Measurements from ENCODE around the gene MB. TPM values are rescaled to one million over a fixed set of nuclear protein-coding genes. Genes with fewer than 3 reads are reported as not detected.

MB gene
- total and polyA plus RNA-seq, 2 donors: 1.1 to 3.7 TPM

GRCh38 chr22:35594686-35595085, 22.4 kb downstream of the MB start:
- DNase-seq (ENCODE audit: low read depth in 6 of 9, low spot score in 9 of 9): no peak
- H3K27ac ChIP-seq (ENCODE audit: low read depth in 1 of 2, low read length in 1 of 2): no peak overlapping the region
- no peaks in the 10 kb centered on the region for H3K9me3 ChIP-seq (ENCODE audit: control insufficient read depth in 2 of 2, insufficient read depth in 1 of 2, low read length in 1 of 2)
- WGBS: 95% methylated on average over 5 of the region's 5 CpGs
- H3K36me3 ChIP-seq (ENCODE audit: control insufficient read depth in 2 of 2, insufficient read depth in 2 of 2, low read length in 1 of 2): no peaks in the 10 kb centered on the region
- H3K27me3 ChIP-seq (ENCODE audit: control insufficient read depth in 2 of 2, insufficient read depth in 1 of 2, low read length in 1 of 2): no peaks in the 10 kb centered on the region
- no peaks in the 10 kb centered on the region for H3K4me1 ChIP-seq (ENCODE audit: control insufficient read depth in 2 of 2, insufficient read depth in 2 of 2, low read length in 2 of 2)
- H3K4me3 ChIP-seq (ENCODE audit: low read length in 2 of 2): no peak overlapping the region

GRCh38 chr22:35593891-35594470, 23.1 kb downstream of the MB start:
- H3K27ac ChIP-seq (ENCODE audit: low read depth in 1 of 2, low read length in 1 of 2): no peak overlapping the region
- WGBS: 95% methylated on average over 14 of the region's 14 CpGs

GRCh38 chr22:35593071-35593890, 23.8 kb downstream of the MB start:
- no peak overlapping the region for H3K4me3 ChIP-seq (ENCODE audit: low read length in 2 of 2)
- no peaks in the 10 kb centered on the region for H3K9me3 ChIP-seq (ENCODE audit: control insufficient read depth in 2 of 2, insufficient read depth in 1 of 2, low read length in 1 of 2)
- DNase-seq (ENCODE audit: low read depth in 6 of 9, low spot score in 9 of 9): no peak
- 66% methylated on average over 3 of the region's 3 CpGs for WGBS
- H3K27me3 ChIP-seq (ENCODE audit: control insufficient read depth in 2 of 2, insufficient read depth in 1 of 2, low read length in 1 of 2): no peaks in the 10 kb centered on the region
- no peaks in the 10 kb centered on the region for H3K4me1 ChIP-seq (ENCODE audit: control insufficient read depth in 2 of 2, insufficient read depth in 2 of 2, low read length in 2 of 2)
- H3K36me3 ChIP-seq (ENCODE audit: control insufficient read depth in 2 of 2, insufficient read depth in 2 of 2, low read length in 1 of 2): no peaks in the 10 kb centered on the region
- no peak overlapping the region for H3K27ac ChIP-seq (ENCODE audit: low read depth in 1 of 2, low read length in 1 of 2)

More at GRCh38 chr22:35593891-35594470, 23.1 kb downstream of the MB start:
- Histone ChIP-seq H3K27me3 (ENCODE audit: control insufficient read depth in 2 of 2, insufficient read depth in 1 of 2, low read length in 1 of 2) (no peaks in the 10 kb centered on the region), H3K4me3 (ENCODE audit: low read length in 2 of 2) (no peak overlapping the region), H3K36me3 (ENCODE audit: control insufficient read depth in 2 of 2, insufficient read depth in 2 of 2, low read length in 1 of 2) (no peaks in the 10 kb centered on the region), H3K9me3 (ENCODE audit: control insufficient read depth in 2 of 2, insufficient read depth in 1 of 2, low read length in 1 of 2) (no peaks in the 10 kb centered on the region), H3K4me1 (ENCODE audit: control insufficient read depth in 2 of 2, insufficient read depth in 2 of 2, low read length in 2 of 2) (no peaks in the 10 kb centered on the region)
- no peak for DNase-seq (ENCODE audit: low read depth in 6 of 9, low spot score in 9 of 9)

GRCh38 chr22:35592418-35592967, 24.6 kb downstream of the MB start:
- no peak overlapping the region for H3K27ac ChIP-seq (ENCODE audit: low read depth in 1 of 2, low read length in 1 of 2)
- DNase-seq (ENCODE audit: low read depth in 6 of 9, low spot score in 9 of 9): no peak

GRCh38 chr22:35591714-35592417, 25.3 kb downstream of the MB start:
- Histone ChIP-seq H3K4me1 (ENCODE audit: control insufficient read depth in 2 of 2, insufficient read depth in 2 of 2, low read length in 2 of 2) (no peaks in the 10 kb centered on the region), H3K27me3 (ENCODE audit: control insufficient read depth in 2 of 2, insufficient read depth in 1 of 2, low read length in 1 of 2) (no peaks in the 10 kb centered on the region), H3K9me3 (ENCODE audit: control insufficient read depth in 2 of 2, insufficient read depth in 1 of 2, low read length in 1 of 2) (no peaks in the 10 kb centered on the region), H3K36me3 (ENCODE audit: control insufficient read depth in 2 of 2, insufficient read depth in 2 of 2, low read length in 1 of 2) (no peaks in the 10 kb centered on the region), H3K4me3 (ENCODE audit: low read length in 2 of 2) (no peak overlapping the region), H3K27ac (ENCODE audit: low read depth in 1 of 2, low read length in 1 of 2) (no peak overlapping the region)
- 98% methylated on average over 14 of the region's 14 CpGs for WGBS
- DNase-seq (ENCODE audit: low read depth in 6 of 9, low spot score in 9 of 9): no peak

More at GRCh38 chr22:35592418-35592967, 24.6 kb downstream of the MB start:
- Histone ChIP-seq H3K4me1 (ENCODE audit: control insufficient read depth in 2 of 2, insufficient read depth in 2 of 2, low read length in 2 of 2) (no peaks in the 10 kb centered on the region), H3K9me3 (ENCODE audit: control insufficient read depth in 2 of 2, insufficient read depth in 1 of 2, low read length in 1 of 2) (no peaks in the 10 kb centered on the region), H3K36me3 (ENCODE audit: control insufficient read depth in 2 of 2, insufficient read depth in 2 of 2, low read length in 1 of 2) (no peaks in the 10 kb centered on the region), H3K27me3 (ENCODE audit: control insufficient read depth in 2 of 2, insufficient read depth in 1 of 2, low read length in 1 of 2) (no peaks in the 10 kb centered on the region), H3K4me3 (ENCODE audit: low read length in 2 of 2) (no peak overlapping the region)
- 84% methylated on average over 4 of the region's 4 CpGs for WGBS

GRCh38 chr22:35590634-35591295, 26.4 kb downstream of the MB start:
- no peaks in the 10 kb centered on the region for H3K27me3 ChIP-seq (ENCODE audit: control insufficient read depth in 2 of 2, insufficient read depth in 1 of 2, low read length in 1 of 2)
- H3K4me3 ChIP-seq (ENCODE audit: low read length in 2 of 2): no peak overlapping the region
- H3K9me3 ChIP-seq (ENCODE audit: control insufficient read depth in 2 of 2, insufficient read depth in 1 of 2, low read length in 1 of 2): no peaks in the 10 kb centered on the region
- 78% methylated on average over 13 of the region's 13 CpGs for WGBS
- H3K4me1 ChIP-seq (ENCODE audit: control insufficient read depth in 2 of 2, insufficient read depth in 2 of 2, low read length in 2 of 2): no peaks in the 10 kb centered on the region
- no peak overlapping the region for H3K27ac ChIP-seq (ENCODE audit: low read depth in 1 of 2, low read length in 1 of 2)
- no peaks in the 10 kb centered on the region for H3K36me3 ChIP-seq (ENCODE audit: control insufficient read depth in 2 of 2, insufficient read depth in 2 of 2, low read length in 1 of 2)
- no peak for DNase-seq (ENCODE audit: low read depth in 6 of 9, low spot score in 9 of 9)

GRCh38 chr22:35589756-35590093, 27.4 kb downstream of the MB start:
- H3K4me1 ChIP-seq (ENCODE audit: control insufficient read depth in 2 of 2, insufficient read depth in 2 of 2, low read length in 2 of 2): no peaks in the 10 kb centered on the region
- WGBS: 95% methylated on average over 6 of the region's 6 CpGs
- H3K27ac ChIP-seq (ENCODE audit: low read depth in 1 of 2, low read length in 1 of 2): no peak overlapping the region
- no peaks in the 10 kb centered on the region for H3K9me3 ChIP-seq (ENCODE audit: control insufficient read depth in 2 of 2, insufficient read depth in 1 of 2, low read length in 1 of 2)
- no peaks in the 10 kb centered on the region for H3K27me3 ChIP-seq (ENCODE audit: control insufficient read depth in 2 of 2, insufficient read depth in 1 of 2, low read length in 1 of 2)
- H3K4me3 ChIP-seq (ENCODE audit: low read length in 2 of 2): no peak overlapping the region
- no peaks in the 10 kb centered on the region for H3K36me3 ChIP-seq (ENCODE audit: control insufficient read depth in 2 of 2, insufficient read depth in 2 of 2, low read length in 1 of 2)
- DNase-seq (ENCODE audit: low read depth in 6 of 9, low spot score in 9 of 9): no peak

GRCh38 chr22:35589071-35589755, 27.9 kb downstream of the MB start:
- Histone ChIP-seq H3K4me3 (ENCODE audit: low read length in 2 of 2) (no peak overlapping the region), H3K9me3 (ENCODE audit: control insufficient read depth in 2 of 2, insufficient read depth in 1 of 2, low read length in 1 of 2) (no peaks in the 10 kb centered on the region), H3K27ac (ENCODE audit: low read depth in 1 of 2, low read length in 1 of 2) (no peak overlapping the region), H3K4me1 (ENCODE audit: control insufficient read depth in 2 of 2, insufficient read depth in 2 of 2, low read length in 2 of 2) (no peaks in the 10 kb centered on the region), H3K27me3 (ENCODE audit: control insufficient read depth in 2 of 2, insufficient read depth in 1 of 2, low read length in 1 of 2) (no peaks in the 10 kb centered on the region), H3K36me3 (ENCODE audit: control insufficient read depth in 2 of 2, insufficient read depth in 2 of 2, low read length in 1 of 2) (no peaks in the 10 kb centered on the region)
- DNase-seq (ENCODE audit: low read depth in 6 of 9, low spot score in 9 of 9): no peak
- WGBS: 95% methylated on average over 11 of the region's 11 CpGs
